PC-3 (cell line): ENCODE data around the gene IL1F10. TPM values are rescaled to one million over a fixed set of nuclear protein-coding genes. Genes with fewer than 3 reads are reported as not detected.

Source experiments
- ATAC-seq: fragments of 200-7000 bp; cut with Tn5 transposase; 2 replicates; pipeline ENCODE4 v1.9.1; 2020; ENCODE audit warnings: mild to moderate bottlenecking, moderate library complexity
- BruUV-seq: library from RNA; stranded (reverse); fragments of 400-500 nt; replicated peaks from 2 replicates; lab custom pipeline; 2021; lab: Mats Ljungman, UMichigan
- CTCF ChIA-PET: fragments of 300-600 bp; sonication (Branson Sonifier 250); formaldehyde crosslinking; loops from one replicate; lab custom pipeline; 2022; ENCODE audit warnings: antibody characterized with exemption; lab: Charles Lee
- POLR2A ChIA-PET: fragments of 300-600 bp; sonication (Branson Sonifier 250); formaldehyde crosslinking; loops from one replicate; lab custom pipeline; 2022; ENCODE audit warnings: antibody characterized with exemption; ENCODE audit not compliant: unreplicated experiment; lab: Charles Lee
- DNase-seq: peaks from one replicate; pipeline ENCODE4 v3.0.0-alpha.2; 2015
- H2AFZ ChIP-seq: fragments of 300-600 bp; sonication (generic); 2 replicates; pipeline ENCODE4 v1.6.0; 2016; ENCODE audit warnings: antibody characterized with exemption, low read length
- H3F3A ChIP-seq: fragments of 300-600 bp; sonication (generic); one replicate; pipeline ENCODE4 v1.6.0; 2017; ENCODE audit warnings: antibody characterized with exemption, low read length, control low read depth, mild to moderate bottlenecking; ENCODE audit not compliant: unreplicated experiment
- H3K27ac ChIP-seq: fragments of 300-600 bp; sonication (generic); 2 replicates; pipeline ENCODE4 v1.5.1; 2016; ENCODE audit warnings: mild to moderate bottlenecking, low read length
- H3K27me3 ChIP-seq: fragments of 300-600 bp; sonication (generic); 2 replicates; pipeline ENCODE4 v1.6.1; 2016; ENCODE audit warnings: low read length, mixed read lengths
- H3K36me3 ChIP-seq: fragments of 300-600 bp; sonication (generic); 2 replicates; pipeline ENCODE4 v1.6.1; 2016; ENCODE audit warnings: low read depth, mixed run types, low read length, mixed read lengths
- H3K4me1 ChIP-seq: fragments of 300-600 bp; sonication (generic); 2 replicates; pipeline ENCODE4 v1.5.1; 2016; ENCODE audit warnings: low read length; ENCODE audit not compliant: insufficient read depth
- H3K4me2 ChIP-seq: fragments of 300-600 bp; sonication (generic); 2 replicates; pipeline ENCODE4 v1.6.0; 2016; ENCODE audit warnings: low read length
- H3K4me3 ChIP-seq: fragments of 300-600 bp; sonication (generic); 2 replicates; pipeline ENCODE4 v1.5.1; 2016; ENCODE audit warnings: mild to moderate bottlenecking, low read length, mixed read lengths
- H3K79me2 ChIP-seq: fragments of 300-600 bp; sonication (generic); 2 replicates; pipeline ENCODE4 v1.6.1; 2017; ENCODE audit warnings: low read length, mixed read lengths
- H3K9ac ChIP-seq: fragments of 300-600 bp; sonication (generic); 2 replicates; pipeline ENCODE4 v1.6.0; 2016; ENCODE audit warnings: mild to moderate bottlenecking, low read length
- H3K9me2 ChIP-seq: fragments of 300-600 bp; sonication (generic); replicated peaks from 2 replicates; pipeline ENCODE4 v1.6.1; 2016; ENCODE audit warnings: mixed run types, low read length, mixed read lengths
- H3K9me3 ChIP-seq: fragments of 300-600 bp; sonication (generic); 2 replicates; pipeline ENCODE4 v1.6.1; 2016; ENCODE audit warnings: low read length, mixed read lengths
- H4K20me1 ChIP-seq: fragments of 300-600 bp; sonication (generic); 2 replicates; pipeline ENCODE4 v1.6.1; 2016; ENCODE audit warnings: low read length, mixed read lengths
- EZH2 ChIP-seq: fragments of 300-600 bp; sonication (generic); IDR thresholded peaks from one replicate; pipeline ENCODE4 v1.6.1; 2017; ENCODE audit warnings: antibody characterized with exemption, mild to moderate bottlenecking, low read length; ENCODE audit not compliant: unreplicated experiment
- EZH2phosphoT487 ChIP-seq: fragments of 300-600 bp; sonication (generic); IDR thresholded peaks from 2 replicates; pipeline ENCODE4 v1.6.1; 2018; ENCODE audit warnings: mild to moderate bottlenecking, antibody characterized with exemption, low read length, borderline replicate concordance
- intact Hi-C: fragments of 100-400 bp; cut with micrococcal nuclease; formaldehyde crosslinking; loops from 2 replicates; pipeline ENCODE4 v1.9.0; 2023
- total RNA-seq: library from RNA; depleted of rRNA; stranded (reverse); fragments of >200 nt; gene quantifications from 2 replicates; pipeline ENCODE4 v1.2.3, GENCODE V29; 2014; rRNA removed
- TF ChIP-seq, protein P1 (sequence below): fragments of 300-600 bp; sonication (generic); conservative IDR thresholded peaks from 2 replicates; pipeline ENCODE4 v1.5.1; 2017; ENCODE audit warnings: antibody characterized with exemption, low read depth, mild to moderate bottlenecking, low read length

Gene IL1F10
- total RNA-seq, 1 experiment from 2014 or later: not detected

GRCh38 chr2:113124181-113124961 is 56.6 kb downstream of the IL1F10 start:
- 0 out of 2 replicates have a peak, but pooled peaks have one; percentile 18 for ATAC-seq
- no peak overlapping the region for H3K9ac ChIP-seq
- TF ChIP-seq EZH2: no peak
- TF ChIP-seq, protein P1, sequence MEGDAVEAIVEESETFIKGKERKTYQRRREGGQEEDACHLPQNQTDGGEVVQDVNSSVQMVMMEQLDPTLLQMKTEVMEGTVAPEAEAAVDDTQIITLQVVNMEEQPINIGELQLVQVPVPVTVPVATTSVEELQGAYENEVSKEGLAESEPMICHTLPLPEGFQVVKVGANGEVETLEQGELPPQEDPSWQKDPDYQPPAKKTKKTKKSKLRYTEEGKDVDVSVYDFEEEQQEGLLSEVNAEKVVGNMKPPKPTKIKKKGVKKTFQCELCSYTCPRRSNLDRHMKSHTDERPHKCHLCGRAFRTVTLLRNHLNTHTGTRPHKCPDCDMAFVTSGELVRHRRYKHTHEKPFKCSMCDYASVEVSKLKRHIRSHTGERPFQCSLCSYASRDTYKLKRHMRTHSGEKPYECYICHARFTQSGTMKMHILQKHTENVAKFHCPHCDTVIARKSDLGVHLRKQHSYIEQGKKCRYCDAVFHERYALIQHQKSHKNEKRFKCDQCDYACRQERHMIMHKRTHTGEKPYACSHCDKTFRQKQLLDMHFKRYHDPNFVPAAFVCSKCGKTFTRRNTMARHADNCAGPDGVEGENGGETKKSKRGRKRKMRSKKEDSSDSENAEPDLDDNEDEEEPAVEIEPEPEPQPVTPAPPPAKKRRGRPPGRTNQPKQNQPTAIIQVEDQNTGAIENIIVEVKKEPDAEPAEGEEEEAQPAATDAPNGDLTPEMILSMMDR: no peak
- no peak for TF ChIP-seq EZH2phosphoT487
- no TSS peak for BruUV-seq
- no peaks in the 10 kb centered on the region for H3K36me3 ChIP-seq
- POLR2A ChIA-PET: no interaction called here
- peaks cover 15% of the 10 kb centered on the region for H3K4me1 ChIP-seq
- H3K9me2 ChIP-seq: no peaks in the 10 kb centered on the region
- no peaks in the 10 kb centered on the region for H4K20me1 ChIP-seq
- H3K4me2 ChIP-seq: no peak overlapping the region
- no peaks in the 10 kb centered on the region for H3K27me3 ChIP-seq
- CTCF ChIA-PET: no interaction called here
- H3K9me3 ChIP-seq: no peaks in the 10 kb centered on the region
- H3K4me3 ChIP-seq: no peak overlapping the region
- DNase-seq: peak; percentile 42
- no peaks in the 10 kb centered on the region for H3K79me2 ChIP-seq
- peak overlapping the region; percentile 16 for H3K27ac ChIP-seq
- H2AFZ ChIP-seq: no peak overlapping the region
- intact Hi-C loops: no loop called here
- no peaks in the 10 kb centered on the region for H3F3A ChIP-seq

Other genes with a start within 250 kb of the IL1F10 start
- gene IL1B, start 231.2 kb upstream of the IL1F10 start, total RNA-seq: 48.4 and 67.5 TPM in 2 replicates
- gene IL37, start 156.8 kb upstream of the IL1F10 start, total RNA-seq: 1.6 and 2.6 TPM in 2 replicates
- 0.62 TPM in 1 of 2 replicates, not detected in the other for gene IL36G, start 90.0 kb upstream of the IL1F10 start, total RNA-seq
- not detected in 2 replicates for gene IL36A, start 62.5 kb upstream of the IL1F10 start, total RNA-seq
- not detected in 2 replicates for gene IL36B, start 15.1 kb upstream of the IL1F10 start, total RNA-seq
- gene IL36RN, start 8.8 kb upstream of the IL1F10 start, total RNA-seq: 0.36 TPM in 1 of 2 replicates, not detected in the other
- gene IL1RN, start 59.6 kb downstream of the IL1F10 start, total RNA-seq: 1.3 and 8.2 TPM in 2 replicates
- gene PSD4, start 106.0 kb downstream of the IL1F10 start, total RNA-seq: 46.6 and 60.3 TPM in 2 replicates
- 2.6 and 3.4 TPM in 2 replicates for gene PAX8, start 211.0 kb downstream of the IL1F10 start, total RNA-seq